Measurements from ENCODE around the gene ENKD1. TPM values are rescaled to one million over a fixed set of nuclear protein-coding genes. Genes with fewer than 3 reads are reported as not detected.

Gene ENKD1
- total and polyA plus RNA-seq, 2 of the 4 experiments (the other 2 are of a cell fraction) = 2.9 to 6.3 TPM

DNA sequence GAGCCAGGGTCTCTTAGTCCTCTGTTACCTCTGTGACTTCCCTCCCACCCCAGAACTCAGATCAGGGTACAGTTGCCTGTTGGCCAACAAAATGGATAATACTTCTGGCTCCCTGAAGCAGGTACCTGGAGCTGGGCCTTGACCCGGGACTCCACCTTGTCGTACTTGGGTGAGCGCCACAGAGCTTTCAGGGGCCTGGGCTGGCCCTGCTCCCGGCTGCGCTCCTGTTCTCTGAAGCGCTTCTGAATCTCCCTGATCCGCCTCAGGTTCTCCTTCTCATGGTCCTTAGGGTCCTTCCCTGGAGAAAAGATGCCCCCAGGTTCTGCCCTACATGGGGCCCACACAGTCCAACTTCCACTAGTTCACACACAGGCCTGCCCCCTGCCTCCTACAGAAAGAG is 1.7 kb downstream of the ENKD1 start:
- H3K14ac ChIP-seq (replicated peaks; ENCODE audit: low read depth, low read length) = no peak overlapping the region
- no peak overlapping the region for H3K4ac ChIP-seq (ENCODE audit: low read depth, low read length)
- H2AK9ac ChIP-seq (replicated peaks; ENCODE audit: low read depth, low read length, poor library complexity) = no peak overlapping the region
- H3K9me3 ChIP-seq (ENCODE audit: control insufficient read depth, insufficient read depth, low read length) = no peaks in the 10 kb centered on the region
- 92% methylated on average over 3 of the region's 7 CpGs; no CpG with 5 or more reads in 1 of the 2 experiments for WGBS, 2 experiments (ENCODE audit: extremely low coverage in 2 of 2, insufficient read length in 1 of 2)
- BruUV-seq (replicated peaks) = no TSS peak
- H4K91ac ChIP-seq (ENCODE audit: insufficient read depth, low read depth, low read length) = no peak overlapping the region
- no peak overlapping the region for H2BK15ac ChIP-seq (ENCODE audit: low read depth, low read length)
- no peak overlapping the region for H2BK5ac ChIP-seq (ENCODE audit: low read depth, low read length, poor library complexity, severe bottlenecking)
- H3K4me3 ChIP-seq (ENCODE audit: insufficient read depth, low read depth, low read length) = no peak overlapping the region
- no peak overlapping the region for H2BK120ac ChIP-seq (ENCODE audit: low read depth, low read length)
- H3K27ac ChIP-seq (ENCODE audit: insufficient read depth, low read length) = no peak overlapping the region
- peaks cover 4 to 14% of the 10 kb centered on the region in 2 experiments; a peak in 3 of 4 replicates for H3K79me1 ChIP-seq (ENCODE audit: low read depth in 1 of 2, low read length in 2 of 2)
- no peak overlapping the region for H4K5ac ChIP-seq (ENCODE audit: low read depth, low read length)
- ChIA-PET CTCF (interaction anchor here (1.5 kb wide), 1 partner anchor 144 kb away, joined by 9 read pairs; no protein-coding TSS in a partner anchor), POLR2A (ENCODE audit: unreplicated experiment) (no interaction called here)
- H3K9me1 ChIP-seq (ENCODE audit: insufficient read depth, low read length) = no peaks in the 10 kb centered on the region
- H3K9ac ChIP-seq (ENCODE audit: low read depth, low read length) = no peak overlapping the region
- H3K36me3 ChIP-seq (ENCODE audit: control insufficient read depth, insufficient read depth, low read length) = peaks cover 2% of the 10 kb centered on the region; the same call in 1 of the 2 replicates
- H3K4me2 ChIP-seq (ENCODE audit: low read depth, low read length) = no peak overlapping the region
- in situ Hi-C loops (cut with MboI; ENCODE audit: low sequenced_read_pairs) = loop anchor here (10.0 kb wide), 1 partner anchor 140 kb away; the partner anchor contains the start of gene RIPOR1
- peaks cover 12% of the 10 kb centered on the region for H3K4me1 ChIP-seq (ENCODE audit: control insufficient read depth, insufficient read depth, low read length)
- no peak overlapping the region for H4K8ac ChIP-seq (ENCODE audit: low read depth in 2 of 2, low read length in 2 of 2)
- H4K20me1 ChIP-seq (ENCODE audit: insufficient read depth, low read length) = peaks cover 2% of the 10 kb centered on the region
- no peak overlapping the region for H3K23ac ChIP-seq (ENCODE audit: low read depth, low read length)
- H2AK5ac ChIP-seq (ENCODE audit: low read depth, low read length) = no peak overlapping the region
- no peak overlapping the region for H2BK20ac ChIP-seq (ENCODE audit: low read depth, low read length)
- intact Hi-C loops (cut with micrococcal nuclease) = no loop called here
- ATAC-seq (ENCODE audit: low read depth) (no peak), DNase-seq (no peak)
- TF ChIP-seq RCOR1 (IDR thresholded peaks at IDR 0.05; ENCODE audit: insufficient replicate concordance, low read length) = no peak
- no peak for TF ChIP-seq BHLHE40 (IDR thresholded peaks at IDR 0.05; ENCODE audit: low read depth, low read length)
- no peak for TF ChIP-seq MAZ (IDR thresholded peaks at IDR 0.05; ENCODE audit: borderline replicate concordance, low read depth, low read length)
- TF ChIP-seq POLR2A (IDR thresholded peaks at IDR 0.05; ENCODE audit: low read depth, low read length) = no peak
- TF ChIP-seq SMC3 (IDR thresholded peaks at IDR 0.05; ENCODE audit: low read depth, low read length) = no peak
- TF ChIP-seq, protein P1, sequence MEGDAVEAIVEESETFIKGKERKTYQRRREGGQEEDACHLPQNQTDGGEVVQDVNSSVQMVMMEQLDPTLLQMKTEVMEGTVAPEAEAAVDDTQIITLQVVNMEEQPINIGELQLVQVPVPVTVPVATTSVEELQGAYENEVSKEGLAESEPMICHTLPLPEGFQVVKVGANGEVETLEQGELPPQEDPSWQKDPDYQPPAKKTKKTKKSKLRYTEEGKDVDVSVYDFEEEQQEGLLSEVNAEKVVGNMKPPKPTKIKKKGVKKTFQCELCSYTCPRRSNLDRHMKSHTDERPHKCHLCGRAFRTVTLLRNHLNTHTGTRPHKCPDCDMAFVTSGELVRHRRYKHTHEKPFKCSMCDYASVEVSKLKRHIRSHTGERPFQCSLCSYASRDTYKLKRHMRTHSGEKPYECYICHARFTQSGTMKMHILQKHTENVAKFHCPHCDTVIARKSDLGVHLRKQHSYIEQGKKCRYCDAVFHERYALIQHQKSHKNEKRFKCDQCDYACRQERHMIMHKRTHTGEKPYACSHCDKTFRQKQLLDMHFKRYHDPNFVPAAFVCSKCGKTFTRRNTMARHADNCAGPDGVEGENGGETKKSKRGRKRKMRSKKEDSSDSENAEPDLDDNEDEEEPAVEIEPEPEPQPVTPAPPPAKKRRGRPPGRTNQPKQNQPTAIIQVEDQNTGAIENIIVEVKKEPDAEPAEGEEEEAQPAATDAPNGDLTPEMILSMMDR (conservative IDR thresholded peaks at IDR 0.05; ENCODE audit: low read depth, low read length) = no peak
- no peak for TF ChIP-seq RFX5 (IDR thresholded peaks at IDR 0.05; ENCODE audit: low read depth, low read length)
- no peak for TF ChIP-seq CHD1 (IDR thresholded peaks at IDR 0.05; ENCODE audit: low read depth, low read length)
- no peak for TF ChIP-seq CEBPB (IDR thresholded peaks at IDR 0.05; ENCODE audit: low read depth, low read length)
- TF ChIP-seq MAFK (IDR thresholded peaks at IDR 0.05; ENCODE audit: low read depth, low read length) = no peak
- TF ChIP-seq, protein P2, sequence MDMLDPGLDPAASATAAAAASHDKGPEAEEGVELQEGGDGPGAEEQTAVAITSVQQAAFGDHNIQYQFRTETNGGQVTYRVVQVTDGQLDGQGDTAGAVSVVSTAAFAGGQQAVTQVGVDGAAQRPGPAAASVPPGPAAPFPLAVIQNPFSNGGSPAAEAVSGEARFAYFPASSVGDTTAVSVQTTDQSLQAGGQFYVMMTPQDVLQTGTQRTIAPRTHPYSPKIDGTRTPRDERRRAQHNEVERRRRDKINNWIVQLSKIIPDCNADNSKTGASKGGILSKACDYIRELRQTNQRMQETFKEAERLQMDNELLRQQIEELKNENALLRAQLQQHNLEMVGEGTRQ (IDR thresholded peaks at IDR 0.05; ENCODE audit: low read depth, low read length) = no peak
- TF ChIP-seq FOS (IDR thresholded peaks at IDR 0.05; ENCODE audit: low read depth, low read length) = no peak
- TF ChIP-seq MXI1 (IDR thresholded peaks at IDR 0.05; ENCODE audit: borderline replicate concordance, low read depth, low read length) = no peak
- TF ChIP-seq RAD21 (IDR thresholded peaks at IDR 0.05; ENCODE audit: low read length) = no peak
- TF ChIP-seq NFE2L2 (IDR thresholded peaks at IDR 0.05; ENCODE audit: low read depth, low read length) = no peak
- TF ChIP-seq, protein P3, sequence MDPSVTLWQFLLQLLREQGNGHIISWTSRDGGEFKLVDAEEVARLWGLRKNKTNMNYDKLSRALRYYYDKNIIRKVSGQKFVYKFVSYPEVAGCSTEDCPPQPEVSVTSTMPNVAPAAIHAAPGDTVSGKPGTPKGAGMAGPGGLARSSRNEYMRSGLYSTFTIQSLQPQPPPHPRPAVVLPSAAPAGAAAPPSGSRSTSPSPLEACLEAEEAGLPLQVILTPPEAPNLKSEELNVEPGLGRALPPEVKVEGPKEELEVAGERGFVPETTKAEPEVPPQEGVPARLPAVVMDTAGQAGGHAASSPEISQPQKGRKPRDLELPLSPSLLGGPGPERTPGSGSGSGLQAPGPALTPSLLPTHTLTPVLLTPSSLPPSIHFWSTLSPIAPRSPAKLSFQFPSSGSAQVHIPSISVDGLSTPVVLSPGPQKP (IDR thresholded peaks at IDR 0.05; ENCODE audit: borderline replicate concordance, low read depth, low read length) = no peak
- H3K56ac ChIP-seq (ENCODE audit: extremely low read depth, insufficient read depth, low read length) = no peak overlapping the region
- no peaks in the 10 kb centered on the region for H3K27me3 ChIP-seq (ENCODE audit: control insufficient read depth, insufficient read depth, low read length)
- H2AFZ ChIP-seq (replicated peaks; ENCODE audit: low read length, poor library complexity) = no peak overlapping the region
- dilution Hi-C loops (cut with HindIII; ENCODE audit: low sequenced_read_pairs, unreplicated experiment) = no loop called here
- H3K18ac ChIP-seq (ENCODE audit: low read depth, low read length) = no peak overlapping the region
